ENCODE data around the gene TNFRSF4.
A peak's percentile ranks its signal among the peaks of the same experiment; 100 is the strongest.

Gene TNFRSF4

DNA sequence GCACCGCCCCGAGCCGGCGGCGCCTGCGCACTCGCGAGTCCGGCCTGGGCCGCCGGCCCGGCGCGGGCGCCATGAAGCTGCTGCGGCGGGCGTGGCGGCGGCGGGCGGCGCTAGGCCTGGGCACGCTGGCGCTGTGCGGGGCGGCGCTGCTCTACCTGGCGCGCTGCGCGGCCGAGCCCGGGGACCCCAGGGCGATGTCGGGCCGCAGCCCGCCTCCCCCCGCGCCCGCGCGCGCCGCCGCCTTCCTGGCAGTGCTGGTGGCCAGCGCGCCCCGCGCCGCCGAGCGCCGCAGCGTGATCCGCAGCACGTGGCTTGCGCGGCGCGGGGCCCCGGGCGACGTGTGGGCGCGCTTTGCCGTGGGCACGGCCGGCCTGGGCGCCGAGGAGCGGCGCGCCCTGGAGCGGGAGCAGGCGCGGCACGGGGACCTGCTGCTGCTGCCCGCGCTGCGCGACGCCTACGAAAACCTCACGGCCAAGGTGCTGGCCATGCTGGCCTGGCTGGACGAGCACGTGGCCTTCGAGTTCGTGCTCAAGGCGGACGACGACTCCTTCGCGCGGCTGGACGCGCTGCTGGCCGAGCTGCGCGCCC lies 18.3 kb upstream of the TNFRSF4 start, which contains the start of gene B3GALT6:
TSS of gene B3GALT6 (plus strand) at position 30 of the 588 bp plus-strand sequence. CDS start at position 72, 42 bp downstream.
- no peak for DNase-seq

DNA sequence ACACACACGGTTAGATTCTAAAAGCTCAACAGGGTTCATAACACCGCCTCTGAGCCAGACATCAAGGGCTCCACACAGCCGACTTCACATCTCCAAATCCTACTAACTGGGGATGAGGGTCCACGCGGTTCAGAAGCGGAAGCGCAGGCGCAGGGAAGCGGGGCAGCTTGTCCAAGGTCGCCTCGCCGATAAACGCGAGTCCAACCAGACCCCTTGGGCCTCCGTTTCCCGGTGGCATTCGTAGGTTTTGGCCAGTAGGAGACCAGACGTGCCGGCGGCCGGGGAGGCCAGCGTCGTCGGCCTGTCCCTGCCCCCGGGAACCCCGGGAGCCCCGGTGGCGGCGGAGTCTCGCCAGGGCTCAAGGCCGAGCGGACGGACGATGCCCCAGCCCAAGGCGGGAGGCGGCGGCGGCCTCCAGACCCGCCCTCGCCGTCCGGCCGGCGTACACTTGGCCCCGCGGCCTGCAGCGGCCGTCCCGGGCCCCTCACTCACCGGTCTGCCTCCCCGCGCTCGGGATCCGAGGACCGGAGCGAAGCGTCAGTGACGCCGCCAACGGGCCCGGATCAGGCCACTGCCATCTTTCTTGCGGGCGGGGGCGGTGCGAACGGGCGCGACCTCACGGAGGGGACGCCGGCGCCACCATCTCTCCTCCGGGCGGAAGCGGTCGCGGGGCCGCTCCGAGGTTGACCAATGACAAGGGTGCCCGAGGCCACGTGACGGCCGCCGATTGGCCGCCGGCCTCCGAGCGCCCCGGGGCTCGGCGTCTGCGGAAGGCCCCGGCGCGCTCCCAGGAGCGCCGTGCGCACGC lies 17.7 kb upstream of the TNFRSF4 start, which contains the start of gene SDF4:
TSS of gene SDF4 (minus strand) at position 602 of the 808 bp plus-strand sequence. CDS start 3,229 bp downstream, outside the sequence.
- DNase-seq: peak; percentile 94 to 96

DNA sequence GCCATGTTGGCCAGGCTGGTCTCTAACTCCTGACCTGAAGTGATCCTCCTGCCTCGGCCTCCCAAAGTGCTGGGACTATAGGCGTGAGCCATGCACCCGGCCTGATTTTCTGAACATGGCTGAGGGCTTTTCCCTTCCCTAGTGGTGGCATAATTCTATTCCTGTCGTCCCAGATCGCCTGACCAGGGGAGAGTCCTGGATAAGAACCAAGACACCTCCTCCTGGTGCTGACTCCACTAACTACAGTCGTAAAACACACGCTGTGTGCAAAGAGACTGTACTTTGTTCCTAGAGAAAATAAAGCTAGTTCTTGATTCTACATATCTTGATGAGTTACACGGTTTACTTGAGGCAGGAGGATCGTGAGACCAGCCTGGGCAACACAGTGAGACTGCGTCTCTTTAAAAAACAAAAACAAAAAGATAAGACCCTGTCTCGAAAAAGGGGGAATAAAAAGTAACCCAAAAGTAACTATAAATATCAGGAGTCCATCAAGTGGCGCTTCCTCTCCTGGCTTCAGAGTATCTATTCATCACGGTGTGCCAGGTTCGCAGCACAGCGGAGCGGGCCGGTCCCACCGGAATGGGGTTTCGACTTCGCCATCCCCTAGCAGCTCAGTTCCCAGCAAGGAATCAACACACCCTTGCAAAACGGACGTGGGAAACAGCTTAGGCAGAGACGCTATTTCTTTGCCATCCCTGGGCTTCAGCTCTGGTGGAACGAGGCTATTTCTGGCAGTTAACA lies 16.9 kb upstream of the TNFRSF4 start:
- no peak for DNase-seq

DNA sequence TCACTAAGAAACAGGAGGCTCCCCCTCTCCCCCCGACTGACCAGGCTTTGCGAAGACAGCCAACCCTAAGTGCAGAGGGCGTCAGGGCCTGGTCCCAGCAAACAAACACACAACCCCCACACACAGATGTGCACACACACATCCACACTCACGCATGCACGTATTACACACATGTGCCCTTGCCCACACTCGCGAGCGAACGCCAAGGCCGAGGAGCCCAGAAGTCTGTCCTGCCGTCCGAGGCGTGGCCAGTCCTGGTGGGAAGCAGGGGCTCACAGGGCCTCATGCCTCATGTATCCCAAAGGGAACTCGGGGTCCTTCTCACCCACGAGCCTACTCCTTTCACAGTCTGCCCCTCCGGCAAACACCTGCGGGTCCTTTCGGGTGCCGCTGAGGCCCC lies 15.8 kb upstream of the TNFRSF4 start:
- DNase-seq: no peak

DNA sequence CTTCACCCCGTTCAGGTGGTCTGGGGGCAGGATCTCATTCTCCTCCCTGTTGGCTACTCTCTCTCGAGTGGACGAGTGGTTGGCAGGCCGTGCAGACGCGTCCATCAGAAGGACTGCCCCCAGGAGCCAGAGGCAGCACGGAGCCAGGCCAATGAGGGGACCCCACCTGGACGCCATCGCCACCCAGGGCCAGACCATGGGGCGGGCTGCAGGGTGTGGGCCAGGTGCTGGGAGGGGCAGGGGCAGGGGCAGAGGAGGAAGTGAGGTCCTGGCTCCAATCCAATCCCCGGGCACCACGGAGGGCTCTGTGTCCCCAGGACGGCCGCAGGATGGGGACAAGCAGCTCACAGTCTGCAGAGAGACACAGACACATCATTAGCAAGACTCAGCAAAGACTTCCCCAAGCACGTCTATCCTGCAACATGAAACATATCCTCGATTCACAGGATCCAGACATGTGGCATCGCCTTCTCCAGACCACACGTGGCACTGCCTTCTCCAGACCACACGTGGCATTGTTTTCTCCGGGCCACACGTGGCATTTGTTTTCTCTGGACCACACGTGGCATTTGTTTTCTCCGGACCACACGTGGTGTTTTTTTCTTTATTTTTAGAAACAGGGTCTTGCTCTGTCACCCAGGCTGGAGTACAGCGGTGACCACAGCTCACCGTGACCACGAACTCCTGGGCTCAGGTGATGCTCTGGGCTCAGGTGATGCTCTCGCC lies 14.8 kb upstream of the TNFRSF4 start:
- DNase-seq: no peak

DNA sequence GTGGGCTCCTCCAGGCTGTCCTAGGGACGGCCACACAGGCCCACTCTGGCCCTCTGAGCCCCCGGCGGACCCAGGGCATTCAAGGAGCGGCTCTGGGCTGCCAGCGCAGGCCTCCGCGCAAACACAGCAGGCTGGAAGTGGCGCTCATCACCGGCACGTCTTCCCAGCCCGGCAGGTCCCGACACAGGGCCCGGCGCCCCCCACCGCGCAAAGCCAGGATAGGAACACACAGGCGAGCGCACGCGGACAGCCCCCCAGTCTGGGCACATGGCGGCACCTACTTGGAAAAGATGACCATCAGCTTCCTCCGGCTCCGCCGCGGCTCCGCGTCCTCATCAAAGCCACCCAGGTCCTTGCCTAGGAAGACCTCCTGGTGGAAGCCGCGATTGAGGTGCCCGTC lies 14.2 kb upstream of the TNFRSF4 start:
- DNase-seq: no peak

DNA sequence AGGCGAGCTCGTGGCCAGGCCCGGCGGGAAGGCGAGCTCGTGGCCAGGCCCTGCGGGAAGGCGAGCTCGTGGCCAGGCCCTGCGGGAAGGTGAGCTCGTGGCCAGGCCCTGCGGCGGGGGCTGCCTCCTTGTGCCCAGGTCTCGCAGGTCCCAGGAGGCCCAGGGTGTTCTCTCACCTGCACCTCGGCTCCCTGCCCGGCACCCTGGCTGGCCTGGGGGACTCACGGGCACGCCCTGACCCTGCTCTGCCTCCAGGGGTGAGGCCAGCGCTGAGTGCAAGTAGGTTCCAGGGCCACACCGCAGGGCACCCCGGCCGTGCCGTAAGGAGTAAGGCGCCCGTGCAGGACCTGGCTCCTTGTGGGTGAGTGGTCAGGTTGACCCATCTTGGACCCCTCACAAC lies 13.4 kb upstream of the TNFRSF4 start:
- DNase-seq: no peak

DNA sequence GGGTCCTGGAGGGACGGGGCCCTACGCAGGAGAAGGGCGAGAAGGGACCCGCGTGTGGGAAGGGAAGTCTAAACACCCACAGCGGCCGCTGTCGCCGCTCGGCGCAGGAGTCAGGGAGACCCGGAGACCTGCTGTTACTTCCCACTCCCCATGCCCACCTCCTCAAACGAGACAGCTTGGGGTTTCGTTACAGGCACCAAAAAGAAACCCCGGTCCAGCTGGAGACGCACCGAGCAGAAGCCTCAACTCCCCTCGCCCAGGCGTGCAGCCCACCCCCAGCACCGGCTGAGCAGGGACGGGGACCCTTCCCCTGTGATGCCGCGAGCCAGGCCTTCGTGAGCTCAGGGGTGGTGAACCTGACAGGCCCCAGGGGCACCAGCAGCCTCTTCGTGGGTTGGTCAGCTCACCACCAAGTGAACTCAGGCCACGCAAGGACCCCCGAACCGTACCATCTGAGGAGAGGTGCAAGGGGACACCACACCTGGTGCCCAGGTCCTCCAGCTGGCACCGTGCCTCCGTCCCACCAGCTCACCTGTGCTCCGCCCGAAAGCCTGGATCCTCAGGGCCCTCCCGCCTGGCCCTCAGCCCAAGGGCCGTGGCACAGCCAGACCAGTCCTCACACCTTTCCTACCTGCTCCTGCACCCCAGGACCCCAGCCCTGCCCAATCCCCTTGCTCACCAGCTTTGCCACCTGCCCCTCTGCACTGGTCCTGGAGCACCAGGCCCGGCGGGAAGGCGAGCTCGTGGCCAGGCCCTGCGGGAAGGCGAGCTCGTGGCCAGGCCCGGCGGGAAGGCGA lies 12.8 kb upstream of the TNFRSF4 start:
- DNase-seq: no peak

DNA sequence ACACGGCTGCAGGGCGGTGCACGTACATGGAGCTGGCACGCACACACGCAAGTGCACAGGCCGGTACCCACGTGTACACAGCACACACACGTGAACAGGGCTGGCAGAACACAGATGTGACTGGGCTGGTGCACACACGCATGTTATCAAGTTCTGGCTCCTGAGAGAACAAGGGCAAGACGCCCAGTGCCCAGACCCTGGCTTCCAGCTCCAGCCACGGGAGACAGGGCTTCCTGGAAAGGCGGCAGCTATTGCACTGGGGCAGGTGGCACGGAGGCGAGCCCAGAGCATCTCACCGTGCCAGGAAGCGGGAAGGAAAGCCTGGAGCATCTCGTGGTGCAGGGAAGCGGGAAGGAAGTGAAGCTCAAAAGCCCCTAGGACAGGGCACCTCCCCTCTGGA lies 12.0 kb upstream of the TNFRSF4 start:
- no peak for DNase-seq

DNA sequence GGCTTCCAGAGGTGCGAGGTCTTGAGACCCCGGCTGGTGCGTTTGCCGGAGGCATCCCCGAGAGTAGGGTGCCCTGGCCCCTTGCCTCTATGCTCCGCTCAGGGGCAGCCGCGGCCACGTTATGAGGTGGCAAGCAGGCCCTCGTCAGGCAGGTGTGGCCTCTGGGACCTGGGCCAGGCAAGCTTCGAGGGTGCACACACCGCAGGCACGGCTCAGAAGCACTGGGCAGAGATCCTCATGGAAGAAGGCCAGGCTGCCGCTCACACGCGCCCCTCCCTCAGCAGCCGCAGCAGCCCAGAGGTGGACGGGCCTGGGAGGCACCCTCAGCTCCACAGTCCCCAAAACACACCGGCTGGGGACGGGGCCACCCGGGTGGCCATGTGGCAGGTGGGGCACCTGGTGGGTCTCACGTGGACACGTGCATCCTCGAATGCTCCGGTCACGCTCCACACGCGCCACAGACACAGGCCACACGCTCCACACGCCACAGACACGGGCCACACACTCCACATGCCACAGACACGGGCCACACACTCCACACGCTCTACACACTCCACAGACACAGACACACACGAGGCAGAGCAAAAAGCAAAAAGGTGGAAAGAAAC lies 11.4 kb upstream of the TNFRSF4 start:
- no peak for DNase-seq

DNA sequence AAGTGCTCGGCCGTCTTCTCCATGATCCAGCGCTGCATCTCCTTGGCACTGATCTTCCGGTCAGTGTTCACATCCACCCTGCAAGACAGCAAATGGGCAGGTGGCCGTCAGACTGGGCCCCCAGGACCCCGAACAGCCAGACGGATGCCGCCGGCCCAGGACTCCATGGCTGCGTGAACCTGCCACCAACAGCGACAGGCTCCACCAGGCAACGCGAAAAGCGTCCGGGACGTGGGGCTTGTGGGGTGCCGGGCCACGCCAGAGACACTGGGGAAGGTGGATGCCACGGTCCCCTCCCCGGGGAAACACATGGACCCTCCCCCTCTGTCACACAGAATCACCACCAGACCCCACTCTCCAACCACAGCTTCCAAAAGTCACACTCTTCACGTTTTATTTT lies 9.9 kb upstream of the TNFRSF4 start:
- DNase-seq: no peak

DNA sequence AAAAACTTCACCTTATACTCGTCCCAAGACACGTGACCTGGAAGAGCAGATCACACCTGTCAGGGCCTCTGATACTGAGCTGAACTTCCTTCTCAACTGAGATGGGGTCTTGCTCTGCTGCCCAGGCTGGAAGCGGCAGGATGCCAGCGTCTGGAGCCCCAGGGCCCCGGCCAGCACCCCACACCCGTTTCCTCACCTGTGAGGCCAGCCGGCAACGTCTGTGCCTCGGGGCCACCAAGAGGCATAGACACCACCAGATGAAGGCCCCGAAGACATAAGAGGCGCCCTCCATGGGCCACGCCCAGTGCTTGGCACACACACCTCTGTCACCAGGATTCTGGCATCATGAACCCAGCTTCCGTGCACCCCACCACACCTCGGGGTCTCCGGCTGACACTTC lies 9.4 kb upstream of the TNFRSF4 start:
- no peak for DNase-seq

DNA sequence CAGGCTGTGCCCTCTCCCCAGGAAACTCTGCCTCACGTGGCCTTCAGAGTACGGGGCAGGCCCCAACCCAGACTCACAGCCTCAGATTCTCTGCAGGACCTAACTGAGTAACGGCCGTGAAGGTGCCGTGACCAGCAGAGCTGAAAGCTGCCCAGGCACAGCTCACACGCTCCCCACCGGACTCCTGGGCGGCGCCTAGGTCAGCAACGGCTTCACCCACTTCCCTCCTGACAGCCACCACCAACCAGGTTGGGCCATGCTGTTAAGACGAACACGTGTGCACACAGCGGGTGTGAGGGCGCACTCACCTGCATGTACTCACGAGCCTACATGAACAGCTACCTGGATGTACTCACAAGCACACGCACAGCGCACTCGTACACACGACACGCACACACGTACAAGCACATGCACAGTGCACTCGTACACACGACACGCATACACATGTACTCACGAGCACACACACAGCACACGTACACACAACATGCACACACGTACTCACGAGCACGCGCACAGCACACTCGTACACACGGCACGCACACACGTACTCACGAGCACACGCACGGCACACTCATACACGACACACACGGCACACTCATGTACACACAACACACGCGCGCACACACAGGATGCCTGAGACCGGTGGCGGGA lies 8.7 kb upstream of the TNFRSF4 start:
- DNase-seq: no peak

DNA sequence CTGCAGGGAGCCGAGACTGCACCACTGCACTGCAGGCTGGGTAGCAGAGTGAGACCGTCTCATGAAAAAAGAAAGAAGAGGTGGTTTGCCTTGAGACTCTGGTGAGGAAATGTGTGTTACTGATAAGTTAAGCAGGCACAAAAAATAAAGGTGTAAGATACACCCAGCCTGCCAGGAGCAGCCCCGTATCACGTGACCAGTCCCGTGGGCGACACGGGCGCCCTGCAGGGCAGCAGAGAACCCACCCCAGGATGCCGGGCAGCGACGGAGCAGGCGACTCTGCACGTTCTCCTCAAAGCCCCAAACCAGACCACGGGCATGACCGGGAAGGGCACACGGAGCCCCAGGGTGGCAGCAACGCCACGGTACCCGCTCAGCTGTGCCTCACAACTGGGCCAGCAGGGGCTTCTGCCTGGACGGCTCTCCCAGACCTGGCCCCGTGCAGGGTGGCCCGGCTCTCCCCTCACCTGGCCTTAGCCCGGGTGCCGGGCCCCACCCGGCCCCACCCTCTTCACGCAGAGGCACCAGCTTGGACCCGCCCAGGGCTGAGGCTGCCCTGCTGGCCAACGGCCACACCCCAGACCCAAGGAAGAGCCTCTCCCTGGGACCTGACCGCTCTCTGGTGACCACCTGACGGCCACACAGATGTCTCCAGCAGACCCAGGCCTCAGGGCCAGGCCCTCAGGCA lies 8.1 kb upstream of the TNFRSF4 start:
- DNase-seq: no peak

DNA sequence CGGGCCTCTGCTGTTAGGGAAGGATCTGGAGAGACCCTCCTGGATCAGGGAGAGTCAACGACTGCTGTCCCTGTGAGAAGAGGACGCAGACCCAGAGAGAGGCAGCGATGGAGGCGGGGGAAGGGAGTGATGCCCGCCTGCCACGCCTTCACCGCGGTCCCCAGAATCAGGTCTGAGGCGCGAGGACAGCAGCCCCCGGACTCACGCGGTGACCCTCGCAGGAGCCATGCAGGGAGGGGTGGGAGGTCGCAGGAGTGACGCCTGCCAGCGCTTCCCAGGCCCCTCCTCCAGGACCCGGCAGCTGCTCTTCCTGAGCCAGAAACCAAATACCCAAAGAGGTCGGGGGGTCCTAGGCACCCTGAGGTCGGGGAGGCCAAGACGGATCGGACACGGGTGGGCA lies 6.2 kb upstream of the TNFRSF4 start:
- DNase-seq: no peak

DNA sequence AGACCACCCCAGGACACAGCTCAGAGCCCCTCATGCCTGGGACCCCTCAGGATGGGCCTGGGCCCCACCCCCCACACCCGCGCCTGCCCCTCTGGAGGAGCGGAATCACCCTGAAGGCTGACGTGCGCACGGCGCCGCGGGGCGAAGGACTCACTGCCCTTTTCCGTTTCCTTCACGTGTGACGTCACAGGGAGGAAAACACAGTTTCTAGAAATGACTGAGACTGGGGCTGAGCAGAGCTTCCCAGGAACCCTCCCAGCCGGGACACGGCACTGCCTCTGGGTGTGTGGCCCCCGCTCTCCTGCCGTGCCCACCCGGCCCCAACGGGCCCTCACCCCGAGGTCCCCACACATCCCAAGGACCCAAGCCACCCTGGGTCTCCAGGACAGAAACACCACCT lies 5.4 kb upstream of the TNFRSF4 start:
- DNase-seq: peak; percentile 61 to 71

DNA sequence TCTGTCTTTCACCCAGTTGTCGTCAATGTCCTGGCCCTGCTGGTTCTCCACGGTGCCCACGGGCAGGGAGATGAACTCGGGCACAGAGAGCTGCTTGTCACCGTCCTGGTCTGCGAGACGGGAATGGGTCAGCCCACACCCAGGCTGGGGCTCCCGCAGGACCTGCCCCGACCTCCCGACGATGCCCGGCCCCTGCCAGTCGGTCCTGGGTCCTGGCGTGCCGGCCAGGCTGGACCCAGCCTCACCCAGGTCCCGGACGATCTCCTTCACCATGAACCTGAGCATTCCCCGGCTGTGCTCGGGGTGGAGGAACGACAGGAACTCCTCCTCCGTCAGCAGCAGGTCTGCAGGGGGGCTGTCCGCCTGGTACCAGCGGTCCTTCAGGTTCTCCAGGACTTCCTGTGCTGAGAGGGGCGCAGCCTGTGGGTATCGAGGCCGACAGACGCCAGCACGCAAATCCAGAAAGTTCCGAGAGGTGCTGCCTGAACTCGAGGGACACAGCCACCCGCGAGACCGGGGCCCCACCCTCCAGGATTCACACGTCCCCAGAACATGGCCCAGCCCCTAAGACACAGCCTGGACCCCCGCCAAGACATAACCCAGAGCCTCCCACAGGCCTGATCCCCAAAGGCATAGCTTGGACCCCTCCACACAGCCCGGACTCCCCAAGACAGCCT lies 4.7 kb upstream of the TNFRSF4 start:
- DNase-seq: no peak

DNA sequence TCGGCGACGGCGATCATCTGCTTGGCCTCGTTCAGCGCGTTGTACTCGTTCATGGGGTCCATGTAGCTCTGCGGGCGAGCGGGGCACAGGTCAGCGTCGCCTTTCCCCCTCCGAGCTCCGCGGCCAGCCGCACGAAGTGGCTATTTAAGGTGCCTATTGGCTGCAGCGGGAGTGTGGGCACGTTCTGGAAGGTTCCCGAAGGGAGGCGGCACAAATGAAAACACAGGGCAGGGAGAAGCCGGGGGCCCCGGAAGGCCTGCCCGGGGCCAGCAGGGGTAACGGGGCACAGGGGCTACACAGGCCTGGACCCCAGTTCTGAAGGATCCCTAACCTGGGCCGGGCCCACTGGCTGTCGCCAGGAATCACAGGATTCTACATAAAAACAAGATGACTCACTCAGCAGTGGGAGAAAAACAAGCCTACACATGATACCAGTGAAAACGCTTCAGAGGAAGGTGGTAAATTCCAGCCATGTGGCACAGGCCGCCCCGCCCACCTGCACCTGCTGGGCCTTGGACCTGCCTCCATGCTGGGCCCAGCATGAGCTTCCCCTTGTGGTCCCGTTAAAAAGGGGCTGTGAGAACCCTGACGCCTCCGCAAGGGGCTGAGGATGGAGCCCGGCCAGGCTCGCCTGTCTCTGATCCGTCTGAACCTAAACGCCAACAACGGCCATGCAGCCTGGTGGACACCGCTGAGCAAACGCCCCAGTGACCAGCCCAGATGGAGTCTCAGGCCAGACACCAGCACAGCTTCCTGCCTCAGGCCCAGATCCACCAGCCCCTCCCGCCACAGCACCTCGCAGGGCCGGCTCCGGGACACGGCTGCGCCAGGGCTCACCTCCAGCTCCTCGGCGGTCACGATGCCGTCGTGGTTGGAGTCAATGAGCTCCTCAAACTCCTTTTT lies 3.9 kb upstream of the TNFRSF4 start:
- DNase-seq: peak; percentile 56 to 65

All from activated CD4-positive, alpha-beta T cell treated with anti-CD3 and anti-CD28 coated beads, Interleukin-2, amount 50 U/mL, for 4 hours (primary cell).